Measurements from ENCODE around the gene PRKN. TPM values are rescaled to one million over a fixed set of nuclear protein-coding genes. Genes with fewer than 3 reads are reported as not detected.

Gene PRKN
- total and polyA plus RNA-seq, 10 donors = 0.23 to 14.1 (median 7.0) TPM

DNA sequence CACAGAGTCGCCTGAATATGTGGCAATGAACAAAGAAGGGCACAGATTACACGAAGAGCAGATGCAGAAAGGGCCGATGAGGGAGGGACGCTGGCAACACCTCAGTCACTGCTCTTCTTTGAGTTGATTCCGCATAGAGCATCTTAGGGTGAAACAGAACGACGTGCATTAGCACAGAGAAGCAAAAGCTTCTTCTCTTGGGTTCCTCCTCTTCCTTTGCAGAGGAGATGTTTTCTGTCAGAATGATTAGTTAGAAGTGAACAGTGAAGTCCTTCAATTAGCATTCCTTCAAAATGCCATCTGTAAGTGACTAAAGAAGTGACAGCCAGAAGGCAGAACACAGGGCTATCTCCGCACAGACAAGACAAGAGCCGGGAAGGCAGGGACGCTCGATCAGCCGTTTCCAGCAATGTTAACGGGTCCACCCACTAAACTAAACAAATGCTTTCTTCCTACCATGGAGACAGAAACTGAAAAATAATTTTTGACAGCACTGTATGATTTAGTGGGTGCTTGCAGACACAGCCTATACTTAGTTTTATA is 1233.9 kb downstream of the PRKN start:
- no peak for DNase-seq
- Histone ChIP-seq H3K9me3 (peaks cover 0 to 4% (median 0%) of the 10 kb centered on the region in 8 donors), H3K27ac (no peak overlapping the region), H3K4me3 (no peak overlapping the region), H3K36me3 (no peaks in the 10 kb centered on the region), H3K4me1 (no peaks in the 10 kb centered on the region), H3K27me3 (replicated peaks in 1 of 7) (no peaks in the 10 kb centered on the region)
- TF ChIP-seq POLR2A (IDR thresholded peaks at IDR 0.05) = no peak
- TF ChIP-seq, protein P1, sequence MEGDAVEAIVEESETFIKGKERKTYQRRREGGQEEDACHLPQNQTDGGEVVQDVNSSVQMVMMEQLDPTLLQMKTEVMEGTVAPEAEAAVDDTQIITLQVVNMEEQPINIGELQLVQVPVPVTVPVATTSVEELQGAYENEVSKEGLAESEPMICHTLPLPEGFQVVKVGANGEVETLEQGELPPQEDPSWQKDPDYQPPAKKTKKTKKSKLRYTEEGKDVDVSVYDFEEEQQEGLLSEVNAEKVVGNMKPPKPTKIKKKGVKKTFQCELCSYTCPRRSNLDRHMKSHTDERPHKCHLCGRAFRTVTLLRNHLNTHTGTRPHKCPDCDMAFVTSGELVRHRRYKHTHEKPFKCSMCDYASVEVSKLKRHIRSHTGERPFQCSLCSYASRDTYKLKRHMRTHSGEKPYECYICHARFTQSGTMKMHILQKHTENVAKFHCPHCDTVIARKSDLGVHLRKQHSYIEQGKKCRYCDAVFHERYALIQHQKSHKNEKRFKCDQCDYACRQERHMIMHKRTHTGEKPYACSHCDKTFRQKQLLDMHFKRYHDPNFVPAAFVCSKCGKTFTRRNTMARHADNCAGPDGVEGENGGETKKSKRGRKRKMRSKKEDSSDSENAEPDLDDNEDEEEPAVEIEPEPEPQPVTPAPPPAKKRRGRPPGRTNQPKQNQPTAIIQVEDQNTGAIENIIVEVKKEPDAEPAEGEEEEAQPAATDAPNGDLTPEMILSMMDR (IDR thresholded peaks at IDR 0.05 in 8 of 11, conservative IDR thresholded peaks at IDR 0.05 in 3 of 11) = no peak
- TF ChIP-seq POLR2AphosphoS5 (IDR thresholded peaks at IDR 0.05) = no peak
- intact Hi-C loops (cut with DNase I; ENCODE audit: low total_unique reads) = no loop called here
- WGBS, 5 donors = 67 to 81% (median 79%) methylated on average over 13 of the region's 13 CpGs

DNA sequence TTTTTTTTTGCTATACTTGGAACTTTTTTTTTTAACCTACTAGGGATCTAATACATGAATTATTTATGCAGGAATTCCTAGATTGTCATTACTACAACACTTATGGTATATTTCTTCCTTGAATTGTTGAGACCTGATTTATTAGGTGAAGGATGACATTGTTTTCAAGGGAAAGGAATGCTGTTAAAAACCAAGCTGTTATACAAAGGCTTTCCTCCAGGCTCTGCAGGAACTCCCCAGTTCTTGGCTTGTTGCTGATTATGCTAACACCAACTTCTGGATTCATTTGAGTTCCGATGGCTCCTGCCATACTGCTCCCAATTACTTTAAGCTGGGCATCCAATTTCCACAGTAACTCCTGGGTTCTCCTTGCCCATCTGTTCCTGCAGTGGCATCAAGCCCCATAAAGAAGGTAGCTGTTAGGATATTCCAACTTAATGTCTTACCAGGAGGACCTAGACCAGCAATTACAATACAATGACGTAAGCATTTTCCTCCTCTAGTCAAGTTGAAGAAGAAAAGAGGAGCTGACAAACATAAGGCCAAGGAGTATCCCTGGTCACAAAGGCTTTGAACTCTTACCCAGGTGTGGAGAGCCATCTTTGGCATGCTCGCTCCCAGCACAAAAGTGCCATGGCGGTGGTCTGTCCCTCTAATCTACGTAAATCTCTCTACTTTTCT is 1237.8 kb downstream of the PRKN start:
- DNase-seq = no peak
- 80 to 91% (median 84%) methylated on average over 5 of the region's 5 CpGs for WGBS, 5 donors

DNA sequence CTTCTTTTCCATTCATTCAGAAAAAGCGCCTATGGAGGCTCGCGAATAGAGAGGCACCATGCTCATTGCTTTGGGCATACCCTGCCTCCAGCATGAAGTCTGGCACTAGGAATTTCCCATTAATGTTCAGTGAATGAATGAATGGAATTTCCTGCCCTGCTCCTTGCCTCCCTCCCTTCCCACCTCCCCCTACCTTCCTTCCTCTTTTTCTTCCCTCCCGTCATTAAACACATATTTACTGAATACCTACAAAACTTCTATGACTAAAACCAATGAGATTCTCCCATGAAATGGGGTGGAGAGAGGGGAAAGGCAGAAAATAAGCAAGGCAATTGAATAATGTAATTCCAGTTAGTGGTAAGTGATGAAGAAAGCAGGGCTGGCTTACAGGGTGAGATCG is 1239.9 kb downstream of the PRKN start:
- 79 to 83% (median 81%) methylated on average over 5 of the region's 5 CpGs for WGBS, 5 donors
- Histone ChIP-seq H3K27ac (no peak overlapping the region), H3K4me3 (no peak overlapping the region), H3K9me3 (no peaks in the 10 kb centered on the region), H3K36me3 (no peaks in the 10 kb centered on the region), H3K4me1 (no peaks in the 10 kb centered on the region), H3K27me3 (replicated peaks in 1 of 7) (no peaks in the 10 kb centered on the region)
- no peak for DNase-seq
- intact Hi-C loops (cut with DNase I; ENCODE audit: low total_unique reads) = no loop called here
- TF ChIP-seq POLR2AphosphoS5 (IDR thresholded peaks at IDR 0.05) (no peak), POLR2A (IDR thresholded peaks at IDR 0.05) (no peak)
- TF ChIP-seq, protein P1 (IDR thresholded peaks at IDR 0.05 in 8 of 11, conservative IDR thresholded peaks at IDR 0.05 in 3 of 11) = no peak

More for the DNA sequence above, 1237.8 kb downstream of the PRKN start:
- TF ChIP-seq POLR2AphosphoS5 (IDR thresholded peaks at IDR 0.05) (no peak), POLR2A (IDR thresholded peaks at IDR 0.05) (no peak)
- TF ChIP-seq, protein P1 (IDR thresholded peaks at IDR 0.05 in 8 of 11, conservative IDR thresholded peaks at IDR 0.05 in 3 of 11) = no peak
- intact Hi-C loops (cut with DNase I; ENCODE audit: low total_unique reads) = no loop called here
- Histone ChIP-seq H3K27ac (no peak overlapping the region), H3K4me3 (no peak overlapping the region), H3K9me3 (no peaks in the 10 kb centered on the region), H3K4me1 (no peaks in the 10 kb centered on the region), H3K27me3 (replicated peaks in 1 of 7) (no peaks in the 10 kb centered on the region), H3K36me3 (no peaks in the 10 kb centered on the region)

DNA sequence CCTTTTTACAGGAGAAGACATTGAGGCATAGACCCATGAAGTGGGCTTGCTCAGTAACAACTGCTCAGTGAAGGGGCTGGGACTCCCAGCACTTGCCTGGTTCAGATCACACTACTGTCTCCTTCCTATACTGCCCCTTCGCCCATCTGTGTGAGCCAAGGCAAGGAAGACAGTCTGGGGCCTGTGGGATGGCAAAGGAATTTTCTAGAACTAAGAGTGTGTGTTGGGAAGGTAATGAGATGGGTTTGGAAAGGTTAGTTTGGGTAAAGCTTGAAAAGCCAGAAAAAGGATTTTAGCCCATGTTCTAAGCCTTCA is 1240.4 kb downstream of the PRKN start:
- WGBS, 5 donors = 63 to 92% (median 83%) methylated on average over 1 of the region's 1 CpG
- intact Hi-C loops (cut with DNase I; ENCODE audit: low total_unique reads) = no loop called here
- no peaks in the 10 kb centered on the region for H3K36me3 ChIP-seq
- H3K4me3 ChIP-seq = no peak overlapping the region
- H3K27me3 ChIP-seq (replicated peaks in 1 of 7) = no peaks in the 10 kb centered on the region
- DNase-seq = no peak
- no peaks in the 10 kb centered on the region for H3K4me1 ChIP-seq
- H3K9me3 ChIP-seq = no peaks in the 10 kb centered on the region
- no peak overlapping the region for H3K27ac ChIP-seq
- TF ChIP-seq, protein P1 (IDR thresholded peaks at IDR 0.05 in 8 of 11, conservative IDR thresholded peaks at IDR 0.05 in 3 of 11) = no peak
